ENCODE measurements around the gene YARS1.

- TF ChIP-seq HNF4G (IDR thresholded peaks at IDR 0.05) = no peak
- no peak for TF ChIP-seq CTCF (IDR thresholded peaks at IDR 0.05; ENCODE audit: low read depth, low read length, missing input control)
- TF ChIP-seq FOXA1 (IDR thresholded peaks at IDR 0.05) = no peak
- TF ChIP-seq JUND (IDR thresholded peaks at IDR 0.05) = no peak
- TF ChIP-seq MAX (IDR thresholded peaks at IDR 0.05) = no peak
- TF ChIP-seq YY1 (IDR thresholded peaks at IDR 0.05) = no peak
- no peak for TF ChIP-seq REST (IDR thresholded peaks at IDR 0.05)
- no peak for TF ChIP-seq NR2F2 (IDR thresholded peaks at IDR 0.05)
- no peak for TF ChIP-seq SP1 (IDR thresholded peaks at IDR 0.05)
- TF ChIP-seq RAD21 (IDR thresholded peaks at IDR 0.05) = no peak
Observed at GRCh38 chr1:32780005-32780404, 37.2 kb downstream of the YARS1 start.

Measured in liver (tissue), 3 donors.